AG10803 (cell line): ENCODE results near the gene CLIC5.
A peak's percentile ranks its signal among the peaks of the same experiment; 100 is the strongest.

Source experiments
- DNase-seq: peaks from one replicate; pipeline ENCODE4 v3.0.0; 2010; ENCODE audit warnings: low read depth
- H3K4me3 ChIP-seq: 2 replicates; pipeline ENCODE4 v1.5.1; 2011; ENCODE audit warnings: mild to moderate bottlenecking, low read length, control low read depth
- TF ChIP-seq, protein P1 (sequence below): conservative IDR thresholded peaks from 2 replicates; pipeline ENCODE4 v1.5.1; 2011; ENCODE audit warnings: mild to moderate bottlenecking, low read length, control low read depth, inconsistent platforms

CLIC5 gene

DNA sequence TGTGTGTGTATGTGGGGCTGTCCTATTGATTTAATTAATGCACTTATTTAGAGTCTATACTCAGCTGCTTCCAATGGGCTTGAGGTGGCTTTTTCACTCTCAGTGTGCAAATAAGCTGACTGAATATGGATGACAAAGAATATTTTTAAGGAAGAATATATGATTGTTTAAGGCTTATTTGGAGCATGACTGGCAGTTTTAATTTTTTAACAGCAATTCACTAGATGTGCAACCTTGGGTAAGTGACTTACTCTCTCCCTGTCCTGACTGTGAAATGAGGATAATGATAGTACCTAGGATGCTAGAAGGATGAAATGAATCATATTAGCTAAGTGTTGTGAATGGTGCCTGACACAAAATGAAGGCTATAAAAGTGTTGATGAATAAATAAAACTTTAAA is 67.9 kb downstream of the CLIC5 start:
- TF ChIP-seq, protein P1, sequence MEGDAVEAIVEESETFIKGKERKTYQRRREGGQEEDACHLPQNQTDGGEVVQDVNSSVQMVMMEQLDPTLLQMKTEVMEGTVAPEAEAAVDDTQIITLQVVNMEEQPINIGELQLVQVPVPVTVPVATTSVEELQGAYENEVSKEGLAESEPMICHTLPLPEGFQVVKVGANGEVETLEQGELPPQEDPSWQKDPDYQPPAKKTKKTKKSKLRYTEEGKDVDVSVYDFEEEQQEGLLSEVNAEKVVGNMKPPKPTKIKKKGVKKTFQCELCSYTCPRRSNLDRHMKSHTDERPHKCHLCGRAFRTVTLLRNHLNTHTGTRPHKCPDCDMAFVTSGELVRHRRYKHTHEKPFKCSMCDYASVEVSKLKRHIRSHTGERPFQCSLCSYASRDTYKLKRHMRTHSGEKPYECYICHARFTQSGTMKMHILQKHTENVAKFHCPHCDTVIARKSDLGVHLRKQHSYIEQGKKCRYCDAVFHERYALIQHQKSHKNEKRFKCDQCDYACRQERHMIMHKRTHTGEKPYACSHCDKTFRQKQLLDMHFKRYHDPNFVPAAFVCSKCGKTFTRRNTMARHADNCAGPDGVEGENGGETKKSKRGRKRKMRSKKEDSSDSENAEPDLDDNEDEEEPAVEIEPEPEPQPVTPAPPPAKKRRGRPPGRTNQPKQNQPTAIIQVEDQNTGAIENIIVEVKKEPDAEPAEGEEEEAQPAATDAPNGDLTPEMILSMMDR, result no peak
- H3K4me3 ChIP-seq, result no peak overlapping the region
- DNase-seq, result no peak

DNA sequence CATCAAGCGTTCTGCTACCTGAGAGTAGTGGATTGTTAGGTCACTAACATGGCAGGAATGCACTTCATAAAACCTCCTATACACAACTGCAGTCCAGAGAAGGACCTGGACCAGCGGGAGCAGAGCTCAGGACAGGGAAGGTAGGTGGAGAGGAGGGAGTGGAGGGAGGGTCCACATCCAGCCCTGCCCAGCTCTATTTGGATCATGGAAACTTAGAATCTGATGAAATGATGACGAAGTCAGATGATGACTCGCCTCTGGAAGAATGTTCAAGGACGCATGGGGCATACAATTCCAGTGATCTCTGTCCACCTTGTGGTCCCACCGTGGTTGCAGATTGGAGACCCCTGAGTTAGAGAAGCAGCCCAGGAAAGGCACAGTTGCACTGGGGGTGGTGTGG is 68.8 kb downstream of the CLIC5 start:
- DNase-seq, result peak; percentile 30
- TF ChIP-seq, protein P1, result no peak
- H3K4me3 ChIP-seq, result no peak overlapping the region

- peak; percentile 92 for DNase-seq
- no peak overlapping the region for H3K4me3 ChIP-seq
- TF ChIP-seq, protein P1, result peak; percentile 78
Measured at GRCh38 chr6:45946352-45946751, 69.3 kb downstream of the CLIC5 start.

DNA sequence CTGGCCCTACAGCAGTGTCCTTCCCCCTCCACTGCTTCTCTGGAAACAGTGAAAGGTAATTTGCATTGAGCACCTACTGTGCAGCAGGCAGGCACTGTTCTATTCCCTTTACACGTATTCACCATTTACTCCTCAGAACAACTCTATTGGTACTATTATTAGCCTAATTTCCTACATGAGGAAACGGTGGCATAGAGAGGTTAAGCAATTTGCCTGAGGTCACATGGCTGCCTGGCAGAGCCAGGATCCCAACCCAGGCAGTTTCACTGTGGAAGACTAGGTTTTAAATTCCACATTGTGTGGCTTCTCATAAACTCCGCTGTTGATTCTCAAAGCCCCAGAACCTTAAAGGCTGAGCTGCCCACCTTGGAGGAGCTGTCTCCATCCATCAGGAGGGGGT is 72.7 kb downstream of the CLIC5 start:
- TF ChIP-seq, protein P1, result no peak
- H3K4me3 ChIP-seq, result no peak overlapping the region
- DNase-seq, result no peak

- TF ChIP-seq, protein P1, result no peak
- DNase-seq, result no peak
- H3K4me3 ChIP-seq, result no peak overlapping the region
Measured at GRCh38 chr6:45933855-45934254, 81.8 kb downstream of the CLIC5 start.

DNA sequence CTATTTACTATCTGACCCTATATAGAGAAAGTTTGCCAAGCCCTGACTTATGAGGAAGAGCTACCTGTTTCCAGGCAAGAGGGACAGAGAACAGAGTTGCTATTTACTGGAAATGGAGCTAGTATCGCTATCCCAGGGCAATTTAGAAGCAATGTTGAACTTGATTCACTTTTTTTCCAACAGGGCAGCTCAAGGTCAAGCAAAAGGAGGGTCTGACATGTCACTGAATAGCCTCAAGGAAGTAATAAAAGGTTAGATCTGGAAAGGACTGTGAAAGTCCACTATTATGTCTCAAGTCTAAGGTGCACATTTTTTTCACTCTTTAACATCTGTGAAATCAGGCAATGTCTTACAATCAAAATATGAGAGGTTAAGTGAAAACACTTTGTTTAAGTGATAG is 84.4 kb downstream of the CLIC5 start:
- no peak for DNase-seq
- no peak overlapping the region for H3K4me3 ChIP-seq
- TF ChIP-seq, protein P1, result no peak

- H3K4me3 ChIP-seq, result no peak overlapping the region
- peak; percentile 56 for DNase-seq
- TF ChIP-seq, protein P1, result peak; percentile 95
Measured at GRCh38 chr6:45930420-45931040, 85.1 kb downstream of the CLIC5 start.
